PC-3 (cell line): ENCODE measurements around the gene NFATC2IP. TPM values are rescaled to one million over a fixed set of nuclear protein-coding genes. Genes with fewer than 3 reads are reported as not detected.

ENCODE experiments used
- ATAC-seq: fragments of 200-7000 bp; cut with Tn5 transposase; 2 replicates; pipeline ENCODE4 v1.9.1; 2020; ENCODE audit warnings: mild to moderate bottlenecking, moderate library complexity
- BruUV-seq: library from RNA; stranded (reverse); fragments of 400-500 nt; replicated peaks from 2 replicates; lab custom pipeline; 2021; lab: Mats Ljungman, UMichigan
- CTCF ChIA-PET: fragments of 300-600 bp; sonication (Branson Sonifier 250); formaldehyde crosslinking; loops from one replicate; lab custom pipeline; 2022; ENCODE audit warnings: antibody characterized with exemption; lab: Charles Lee
- POLR2A ChIA-PET: fragments of 300-600 bp; sonication (Branson Sonifier 250); formaldehyde crosslinking; loops from one replicate; lab custom pipeline; 2022; ENCODE audit warnings: antibody characterized with exemption; ENCODE audit not compliant: unreplicated experiment; lab: Charles Lee
- DNase-seq: peaks from one replicate; pipeline ENCODE4 v3.0.0-alpha.2; 2015
- H2AFZ ChIP-seq: fragments of 300-600 bp; sonication (generic); 2 replicates; pipeline ENCODE4 v1.6.0; 2016; ENCODE audit warnings: antibody characterized with exemption, low read length
- H3F3A ChIP-seq: fragments of 300-600 bp; sonication (generic); one replicate; pipeline ENCODE4 v1.6.0; 2017; ENCODE audit warnings: antibody characterized with exemption, low read length, control low read depth, mild to moderate bottlenecking; ENCODE audit not compliant: unreplicated experiment
- H3K27ac ChIP-seq: fragments of 300-600 bp; sonication (generic); 2 replicates; pipeline ENCODE4 v1.5.1; 2016; ENCODE audit warnings: mild to moderate bottlenecking, low read length
- H3K27me3 ChIP-seq: fragments of 300-600 bp; sonication (generic); 2 replicates; pipeline ENCODE4 v1.6.1; 2016; ENCODE audit warnings: low read length, mixed read lengths
- H3K36me3 ChIP-seq: fragments of 300-600 bp; sonication (generic); 2 replicates; pipeline ENCODE4 v1.6.1; 2016; ENCODE audit warnings: low read depth, mixed run types, low read length, mixed read lengths
- H3K4me1 ChIP-seq: fragments of 300-600 bp; sonication (generic); 2 replicates; pipeline ENCODE4 v1.5.1; 2016; ENCODE audit warnings: low read length; ENCODE audit not compliant: insufficient read depth
- H3K4me2 ChIP-seq: fragments of 300-600 bp; sonication (generic); 2 replicates; pipeline ENCODE4 v1.6.0; 2016; ENCODE audit warnings: low read length
- H3K4me3 ChIP-seq: fragments of 300-600 bp; sonication (generic); 2 replicates; pipeline ENCODE4 v1.5.1; 2016; ENCODE audit warnings: mild to moderate bottlenecking, low read length, mixed read lengths
- H3K79me2 ChIP-seq: fragments of 300-600 bp; sonication (generic); 2 replicates; pipeline ENCODE4 v1.6.1; 2017; ENCODE audit warnings: low read length, mixed read lengths
- H3K9ac ChIP-seq: fragments of 300-600 bp; sonication (generic); 2 replicates; pipeline ENCODE4 v1.6.0; 2016; ENCODE audit warnings: mild to moderate bottlenecking, low read length
- H3K9me2 ChIP-seq: fragments of 300-600 bp; sonication (generic); replicated peaks from 2 replicates; pipeline ENCODE4 v1.6.1; 2016; ENCODE audit warnings: mixed run types, low read length, mixed read lengths
- H3K9me3 ChIP-seq: fragments of 300-600 bp; sonication (generic); 2 replicates; pipeline ENCODE4 v1.6.1; 2016; ENCODE audit warnings: low read length, mixed read lengths
- H4K20me1 ChIP-seq: fragments of 300-600 bp; sonication (generic); 2 replicates; pipeline ENCODE4 v1.6.1; 2016; ENCODE audit warnings: low read length, mixed read lengths
- EZH2 ChIP-seq: fragments of 300-600 bp; sonication (generic); IDR thresholded peaks from one replicate; pipeline ENCODE4 v1.6.1; 2017; ENCODE audit warnings: antibody characterized with exemption, mild to moderate bottlenecking, low read length; ENCODE audit not compliant: unreplicated experiment
- EZH2phosphoT487 ChIP-seq: fragments of 300-600 bp; sonication (generic); IDR thresholded peaks from 2 replicates; pipeline ENCODE4 v1.6.1; 2018; ENCODE audit warnings: mild to moderate bottlenecking, antibody characterized with exemption, low read length, borderline replicate concordance
- intact Hi-C: fragments of 100-400 bp; cut with micrococcal nuclease; formaldehyde crosslinking; loops from 2 replicates; pipeline ENCODE4 v1.9.0; 2023
- total RNA-seq: library from RNA; depleted of rRNA; stranded (reverse); fragments of >200 nt; gene quantifications from 2 replicates; pipeline ENCODE4 v1.2.3, GENCODE V29; 2014
- TF ChIP-seq, protein P1 (sequence below): fragments of 300-600 bp; sonication (generic); conservative IDR thresholded peaks from 2 replicates; pipeline ENCODE4 v1.5.1; 2017; ENCODE audit warnings: antibody characterized with exemption, low read depth, mild to moderate bottlenecking, low read length

NFATC2IP gene
- total RNA-seq, 1 experiment from 2014 or later: 33.3 TPM

DNA sequence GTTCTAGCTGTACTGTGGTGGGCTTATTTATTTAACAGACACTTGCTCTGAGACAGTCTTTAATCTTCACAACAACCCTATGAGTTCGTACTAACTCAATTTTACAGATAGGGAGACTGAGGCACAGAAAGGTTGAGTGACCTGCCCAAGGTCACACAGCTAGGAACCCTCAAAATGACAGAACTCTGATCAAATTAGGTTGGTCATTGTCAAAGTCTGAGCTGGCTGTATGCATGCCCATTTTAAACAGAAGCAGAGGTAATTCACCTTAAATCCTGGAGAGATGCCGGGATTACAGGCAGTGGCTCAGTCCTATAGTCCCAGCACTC is 59.1 kb downstream of the NFATC2IP start:
- no TSS peak for BruUV-seq
- Histone ChIP-seq H3K9ac (no peak overlapping the region), H3K27me3 (no peaks in the 10 kb centered on the region), H3K9me3 (no peaks in the 10 kb centered on the region), H3K4me3 (no peak overlapping the region), H3K4me2 (no peak overlapping the region), H3K4me1 (no peaks in the 10 kb centered on the region), H4K20me1 (no peaks in the 10 kb centered on the region), H2AFZ (no peak overlapping the region), H3K27ac (no peak overlapping the region), H3K9me2 (no peaks in the 10 kb centered on the region), H3K36me3 (no peaks in the 10 kb centered on the region), H3K79me2 (no peaks in the 10 kb centered on the region), H3F3A (no peaks in the 10 kb centered on the region)
- no peak for ATAC-seq
- POLR2A ChIA-PET: no interaction called here
- TF ChIP-seq EZH2: no peak
- TF ChIP-seq, protein P1, sequence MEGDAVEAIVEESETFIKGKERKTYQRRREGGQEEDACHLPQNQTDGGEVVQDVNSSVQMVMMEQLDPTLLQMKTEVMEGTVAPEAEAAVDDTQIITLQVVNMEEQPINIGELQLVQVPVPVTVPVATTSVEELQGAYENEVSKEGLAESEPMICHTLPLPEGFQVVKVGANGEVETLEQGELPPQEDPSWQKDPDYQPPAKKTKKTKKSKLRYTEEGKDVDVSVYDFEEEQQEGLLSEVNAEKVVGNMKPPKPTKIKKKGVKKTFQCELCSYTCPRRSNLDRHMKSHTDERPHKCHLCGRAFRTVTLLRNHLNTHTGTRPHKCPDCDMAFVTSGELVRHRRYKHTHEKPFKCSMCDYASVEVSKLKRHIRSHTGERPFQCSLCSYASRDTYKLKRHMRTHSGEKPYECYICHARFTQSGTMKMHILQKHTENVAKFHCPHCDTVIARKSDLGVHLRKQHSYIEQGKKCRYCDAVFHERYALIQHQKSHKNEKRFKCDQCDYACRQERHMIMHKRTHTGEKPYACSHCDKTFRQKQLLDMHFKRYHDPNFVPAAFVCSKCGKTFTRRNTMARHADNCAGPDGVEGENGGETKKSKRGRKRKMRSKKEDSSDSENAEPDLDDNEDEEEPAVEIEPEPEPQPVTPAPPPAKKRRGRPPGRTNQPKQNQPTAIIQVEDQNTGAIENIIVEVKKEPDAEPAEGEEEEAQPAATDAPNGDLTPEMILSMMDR: no peak
- TF ChIP-seq EZH2phosphoT487: no peak
- CTCF ChIA-PET: no interaction called here
- intact Hi-C loops: no loop called here
- DNase-seq: no peak

DNA sequence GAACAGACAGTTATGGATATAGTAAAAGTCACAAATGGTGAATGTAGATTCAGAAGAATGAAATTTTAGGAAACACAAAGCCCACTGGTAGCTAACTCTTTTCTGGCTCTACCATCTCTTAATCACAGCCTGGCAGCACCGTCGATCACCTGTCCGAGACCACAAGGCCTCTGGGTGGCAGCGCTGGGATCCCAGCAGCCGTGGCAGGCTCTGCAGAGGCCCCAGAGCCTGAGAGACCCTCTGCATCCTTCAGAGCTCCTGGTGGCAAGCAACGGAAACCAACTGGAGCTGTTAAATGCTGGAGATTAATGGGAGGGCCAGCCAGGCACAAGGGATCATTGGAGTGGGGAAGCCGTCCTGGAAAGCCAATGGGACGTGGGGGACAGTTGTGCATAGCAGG is 60.4 kb downstream of the NFATC2IP start:
- Histone ChIP-seq H3K4me1 (no peaks in the 10 kb centered on the region), H3K4me3 (no peak overlapping the region), H3K4me2 (no peak overlapping the region), H3K79me2 (no peaks in the 10 kb centered on the region), H3K9ac (no peak overlapping the region), H3K9me3 (no peaks in the 10 kb centered on the region), H3K27ac (no peak overlapping the region), H3F3A (no peaks in the 10 kb centered on the region), H3K9me2 (no peaks in the 10 kb centered on the region), H2AFZ (no peak overlapping the region), H3K27me3 (no peaks in the 10 kb centered on the region), H4K20me1 (no peaks in the 10 kb centered on the region), H3K36me3 (no peaks in the 10 kb centered on the region)
- ChIA-PET POLR2A (no interaction called here), CTCF (no interaction called here)
- TF ChIP-seq, protein P1: 0 out of 2 replicates have a peak, but pooled peaks have one; percentile 30
- no peak for TF ChIP-seq EZH2phosphoT487
- no peak for TF ChIP-seq EZH2
- intact Hi-C loops: no loop called here
- BruUV-seq: no TSS peak
- ATAC-seq: no peak
- no peak for DNase-seq

DNA sequence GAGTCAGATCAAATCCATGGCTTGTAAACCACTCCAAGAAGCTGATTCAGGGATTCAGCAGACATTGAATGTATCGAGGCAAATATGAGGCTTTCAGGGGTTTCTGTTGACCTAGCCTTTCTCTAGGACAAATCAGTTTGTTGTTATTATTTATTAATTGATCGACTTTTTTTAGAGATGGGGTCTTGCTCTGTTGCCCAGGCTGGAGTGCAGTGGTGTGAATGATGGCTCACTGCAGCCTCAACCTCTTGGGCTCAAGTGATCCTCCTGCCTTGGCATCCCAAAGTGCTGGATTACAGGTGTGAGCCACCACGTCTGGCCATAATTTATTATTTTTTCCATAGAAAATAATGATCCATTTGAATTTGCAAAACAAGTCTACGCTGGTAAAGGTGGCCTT is 61.1 kb downstream of the NFATC2IP start:
- CTCF ChIA-PET: no interaction called here
- H3K4me1 ChIP-seq: no peaks in the 10 kb centered on the region
- H3K4me2 ChIP-seq: no peak overlapping the region
- DNase-seq: no peak
- no TSS peak for BruUV-seq
- H3K9me3 ChIP-seq: no peaks in the 10 kb centered on the region
- no peaks in the 10 kb centered on the region for H3K27me3 ChIP-seq
- TF ChIP-seq, protein P1: no peak
- no peak for TF ChIP-seq EZH2
- no peak for TF ChIP-seq EZH2phosphoT487
- H3K27ac ChIP-seq: no peak overlapping the region
- H3K9ac ChIP-seq: no peak overlapping the region
- no peaks in the 10 kb centered on the region for H3K36me3 ChIP-seq
- H3K4me3 ChIP-seq: no peak overlapping the region
- POLR2A ChIA-PET: no interaction called here
- H2AFZ ChIP-seq: no peak overlapping the region
- no peaks in the 10 kb centered on the region for H3K9me2 ChIP-seq
- H3F3A ChIP-seq: no peaks in the 10 kb centered on the region
- no peak for ATAC-seq
- no peaks in the 10 kb centered on the region for H4K20me1 ChIP-seq
- intact Hi-C loops: no loop called here
- H3K79me2 ChIP-seq: no peaks in the 10 kb centered on the region
